Measurements from ENCODE around the gene SPHKAP. TPM values are rescaled to one million over a fixed set of nuclear protein-coding genes. Genes with fewer than 3 reads are reported as not detected.

SPHKAP gene
- total RNA-seq, 4 donors from 2014 or later, result 0.07 TPM; not detected in 3

GRCh38 chr2:227933884-227934283, 247.6 kb downstream of the SPHKAP start:
- no peak overlapping the region for H3K4me3 ChIP-seq
- H3K27me3 ChIP-seq, result no peaks in the 10 kb centered on the region
- intact Hi-C loops (cut with DNase I; ENCODE audit: low total_unique reads), result no loop called here
- no peak overlapping the region for H3K27ac ChIP-seq
- no peaks in the 10 kb centered on the region for H3K36me3 ChIP-seq
- no peaks in the 10 kb centered on the region for H3K4me1 ChIP-seq
- no peaks in the 10 kb centered on the region for H3K9me3 ChIP-seq
- TF ChIP-seq POLR2A (IDR thresholded peaks at IDR 0.05), result no peak
- TF ChIP-seq, protein P1, sequence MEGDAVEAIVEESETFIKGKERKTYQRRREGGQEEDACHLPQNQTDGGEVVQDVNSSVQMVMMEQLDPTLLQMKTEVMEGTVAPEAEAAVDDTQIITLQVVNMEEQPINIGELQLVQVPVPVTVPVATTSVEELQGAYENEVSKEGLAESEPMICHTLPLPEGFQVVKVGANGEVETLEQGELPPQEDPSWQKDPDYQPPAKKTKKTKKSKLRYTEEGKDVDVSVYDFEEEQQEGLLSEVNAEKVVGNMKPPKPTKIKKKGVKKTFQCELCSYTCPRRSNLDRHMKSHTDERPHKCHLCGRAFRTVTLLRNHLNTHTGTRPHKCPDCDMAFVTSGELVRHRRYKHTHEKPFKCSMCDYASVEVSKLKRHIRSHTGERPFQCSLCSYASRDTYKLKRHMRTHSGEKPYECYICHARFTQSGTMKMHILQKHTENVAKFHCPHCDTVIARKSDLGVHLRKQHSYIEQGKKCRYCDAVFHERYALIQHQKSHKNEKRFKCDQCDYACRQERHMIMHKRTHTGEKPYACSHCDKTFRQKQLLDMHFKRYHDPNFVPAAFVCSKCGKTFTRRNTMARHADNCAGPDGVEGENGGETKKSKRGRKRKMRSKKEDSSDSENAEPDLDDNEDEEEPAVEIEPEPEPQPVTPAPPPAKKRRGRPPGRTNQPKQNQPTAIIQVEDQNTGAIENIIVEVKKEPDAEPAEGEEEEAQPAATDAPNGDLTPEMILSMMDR (IDR thresholded peaks at IDR 0.05), result no peak
- DNase-seq, result no peak

DNA sequence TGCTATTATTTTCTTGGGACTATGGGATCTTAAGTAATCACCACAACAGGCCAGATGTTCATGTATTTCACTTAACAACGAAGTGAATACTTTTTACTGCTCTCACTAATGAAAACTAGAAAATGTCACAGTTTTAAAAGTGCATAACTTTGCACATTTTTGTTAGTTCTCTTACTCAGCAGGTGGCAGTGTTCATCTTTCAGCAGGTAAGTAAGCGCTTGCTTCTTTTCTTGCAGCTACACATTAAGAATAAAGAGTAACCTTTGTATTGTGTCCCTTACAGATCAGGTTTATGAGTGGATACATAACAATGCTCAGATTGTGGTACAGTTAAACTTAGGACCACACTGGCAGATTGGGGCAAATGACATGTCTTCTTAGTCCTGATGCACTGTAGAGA, 249.1 kb downstream of the SPHKAP start:
- intact Hi-C loops (cut with DNase I; ENCODE audit: low total_unique reads), result no loop called here
- H3K27me3 ChIP-seq, result no peaks in the 10 kb centered on the region
- TF ChIP-seq, protein P1 (IDR thresholded peaks at IDR 0.05), result no peak
- TF ChIP-seq POLR2A (IDR thresholded peaks at IDR 0.05), result no peak
- H3K9me3 ChIP-seq, result no peaks in the 10 kb centered on the region
- H3K4me1 ChIP-seq, result no peaks in the 10 kb centered on the region
- no peak for DNase-seq
- no peaks in the 10 kb centered on the region for H3K36me3 ChIP-seq
- H3K27ac ChIP-seq, result no peak overlapping the region
- H3K4me3 ChIP-seq, result no peak overlapping the region

DNA sequence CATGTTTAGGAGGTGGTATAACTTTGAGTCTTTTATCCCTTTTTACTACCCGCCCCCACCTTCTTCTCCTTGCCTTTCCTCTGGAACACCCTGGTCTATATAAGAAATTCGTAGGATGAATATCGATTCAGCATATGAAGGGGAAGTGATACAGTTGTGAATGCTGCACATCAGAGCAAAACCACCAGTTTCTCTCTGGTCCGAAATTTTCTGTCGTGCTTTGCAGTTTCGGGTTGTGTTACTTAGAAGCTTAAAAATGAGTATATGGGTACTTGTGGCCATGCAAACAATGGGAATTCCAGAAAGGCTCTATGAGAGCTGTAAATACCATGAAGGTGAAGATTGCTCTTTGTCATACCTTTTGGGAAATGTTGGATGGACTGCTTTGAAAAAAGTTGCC, 249.5 kb downstream of the SPHKAP start:
- no peaks in the 10 kb centered on the region for H3K4me1 ChIP-seq
- H3K27ac ChIP-seq, result no peak overlapping the region
- intact Hi-C loops (cut with DNase I; ENCODE audit: low total_unique reads), result no loop called here
- no peak for DNase-seq
- no peaks in the 10 kb centered on the region for H3K36me3 ChIP-seq
- TF ChIP-seq, protein P1 (IDR thresholded peaks at IDR 0.05), result no peak
- no peak for TF ChIP-seq POLR2A (IDR thresholded peaks at IDR 0.05)
- no peak overlapping the region for H3K4me3 ChIP-seq
- H3K9me3 ChIP-seq, result no peaks in the 10 kb centered on the region
- H3K27me3 ChIP-seq, result no peaks in the 10 kb centered on the region

Small RNAs within 50 kb of the gene (small RNA-seq; reads per million reads assigned to genes)
- not detected for gene RNU6-624P
